Measurements from ENCODE around the gene VPS26C.

The VPS26C gene

GRCh38 chr21:37220981-37221664, 46.0 kb downstream of the VPS26C start:
- TF ChIP-seq POLR2AphosphoS5 (IDR thresholded peaks at IDR 0.05; ENCODE audit: low read depth, low read length) (peak; percentile 86), TAF1 (IDR thresholded peaks at IDR 0.05; ENCODE audit: borderline replicate concordance, insufficient read depth, low read length) (peak; percentile 63; the same call in 1 of the 2 replicates), REST (IDR thresholded peaks at IDR 0.05; ENCODE audit: insufficient read depth in 1 of 2, low read depth in 2 of 2, low read length in 2 of 2) (peak in 1 of 2 experiments; percentile 64; a peak in 2 of 4 replicates), FOXP2 (optimal IDR thresholded peaks at IDR 0.05; ENCODE audit: borderline replicate concordance, extremely low read depth, extremely low read length, insufficient read depth) (peak; percentile 98), SIN3A (IDR thresholded peaks at IDR 0.05; ENCODE audit: borderline replicate concordance, insufficient read depth, low read length) (0 out of 2 replicates have a peak, but pooled peaks have one; percentile 40)

GRCh38 chr21:37220433-37220980, 46.6 kb downstream of the VPS26C start:
- no peak for TF ChIP-seq FOXP2 (optimal IDR thresholded peaks at IDR 0.05; ENCODE audit: borderline replicate concordance, extremely low read depth, extremely low read length, insufficient read depth)
- TF ChIP-seq POLR2AphosphoS5 (IDR thresholded peaks at IDR 0.05; ENCODE audit: low read depth, low read length), result no peak; the same call in 1 of the 2 replicates
- peak in 1 of 2 experiments; percentile 28; a peak in 1 of 4 replicates for TF ChIP-seq REST (IDR thresholded peaks at IDR 0.05; ENCODE audit: insufficient read depth in 1 of 2, low read depth in 2 of 2, low read length in 2 of 2)
- 0 out of 2 replicates have a peak, but pooled peaks have one; percentile 19 for TF ChIP-seq TAF1 (IDR thresholded peaks at IDR 0.05; ENCODE audit: borderline replicate concordance, insufficient read depth, low read length)
- no peak for TF ChIP-seq SIN3A (IDR thresholded peaks at IDR 0.05; ENCODE audit: borderline replicate concordance, insufficient read depth, low read length)

- TF ChIP-seq POLR2AphosphoS5 (IDR thresholded peaks at IDR 0.05; ENCODE audit: low read depth, low read length), result no peak
- no peak for TF ChIP-seq REST (IDR thresholded peaks at IDR 0.05; ENCODE audit: insufficient read depth in 1 of 2, low read depth in 2 of 2, low read length in 2 of 2)
- no peak for TF ChIP-seq FOXP2 (optimal IDR thresholded peaks at IDR 0.05; ENCODE audit: borderline replicate concordance, extremely low read depth, extremely low read length, insufficient read depth)
- TF ChIP-seq SIN3A (IDR thresholded peaks at IDR 0.05; ENCODE audit: borderline replicate concordance, insufficient read depth, low read length), result no peak
- no peak for TF ChIP-seq TAF1 (IDR thresholded peaks at IDR 0.05; ENCODE audit: borderline replicate concordance, insufficient read depth, low read length)
Measured at GRCh38 chr21:37219761-37220432, 47.2 kb downstream of the VPS26C start.

GRCh38 chr21:37214952-37215351, 52.2 kb downstream of the VPS26C start:
- no peak for TF ChIP-seq REST (IDR thresholded peaks at IDR 0.05; ENCODE audit: insufficient read depth in 1 of 2, low read depth in 2 of 2, low read length in 2 of 2)
- TF ChIP-seq POLR2AphosphoS5 (IDR thresholded peaks at IDR 0.05; ENCODE audit: low read depth, low read length), result no peak
- no peak for TF ChIP-seq FOXP2 (optimal IDR thresholded peaks at IDR 0.05; ENCODE audit: borderline replicate concordance, extremely low read depth, extremely low read length, insufficient read depth)
- TF ChIP-seq SIN3A (IDR thresholded peaks at IDR 0.05; ENCODE audit: borderline replicate concordance, insufficient read depth, low read length), result no peak
- TF ChIP-seq TAF1 (IDR thresholded peaks at IDR 0.05; ENCODE audit: borderline replicate concordance, insufficient read depth, low read length), result no peak

All from PFSK-1 (cell line).